Measurements from ENCODE around the gene MTCH1.
A peak's percentile ranks its signal among the peaks of the same experiment; 100 is the strongest.

The MTCH1 gene

GRCh38 chr6:37017606-37018197 is 31.7 kb upstream of the MTCH1 start:
- DNase-seq = no peak

GRCh38 chr6:37016995-37017394 is 31.0 kb upstream of the MTCH1 start:
- no peak for DNase-seq

- no peak for DNase-seq
These were observed 29.5 kb upstream of the MTCH1 start for GRCh38 chr6:37015532-37015931.

- DNase-seq = no peak
These were observed 28.7 kb upstream of the MTCH1 start for GRCh38 chr6:37014667-37015066.

GRCh38 chr6:37013516-37014491 is 27.8 kb upstream of the MTCH1 start:
- DNase-seq = no peak

GRCh38 chr6:37011656-37012378 is 25.8 kb upstream of the MTCH1 start:
- DNase-seq = no peak

- no peak for DNase-seq
These were observed 24.5 kb upstream of the MTCH1 start for GRCh38 chr6:37010402-37010892.

- no peak for DNase-seq
These were observed 22.8 kb upstream of the MTCH1 start for GRCh38 chr6:37008484-37009465.

- DNase-seq = peak; percentile 17
These were observed 21.5 kb upstream of the MTCH1 start for GRCh38 chr6:37007340-37008043.

GRCh38 chr6:37006793-37007339 is 20.9 kb upstream of the MTCH1 start:
- no peak for DNase-seq

- peak; percentile 36 for DNase-seq
These were observed 20.0 kb upstream of the MTCH1 start for GRCh38 chr6:37005827-37006567.

GRCh38 chr6:37005061-37005810 is 19.2 kb upstream of the MTCH1 start, which contains the start of gene FGD2:
TSS of gene FGD2 (plus strand) at chr6:37005655. CDS start at chr6:37005818, 163 bp downstream.
- peak; percentile 15 for DNase-seq

GRCh38 chr6:37004044-37004980 is 18.3 kb upstream of the MTCH1 start:
- DNase-seq = no peak

GRCh38 chr6:36999751-37000125 is 13.7 kb upstream of the MTCH1 start:
- no peak for DNase-seq

- no peak for DNase-seq
These were observed 13.2 kb upstream of the MTCH1 start for GRCh38 chr6:36999061-36999750.

GRCh38 chr6:36998723-36999038 is 12.7 kb upstream of the MTCH1 start:
- no peak for DNase-seq

GRCh38 chr6:36997811-36998722 is 12.1 kb upstream of the MTCH1 start:
- DNase-seq = no peak

Data from CD4-positive, alpha-beta T cell treated with Interleukin-21 for 1 hour (primary cell).